ENCODE data around the gene CDC42BPA.

DNA sequence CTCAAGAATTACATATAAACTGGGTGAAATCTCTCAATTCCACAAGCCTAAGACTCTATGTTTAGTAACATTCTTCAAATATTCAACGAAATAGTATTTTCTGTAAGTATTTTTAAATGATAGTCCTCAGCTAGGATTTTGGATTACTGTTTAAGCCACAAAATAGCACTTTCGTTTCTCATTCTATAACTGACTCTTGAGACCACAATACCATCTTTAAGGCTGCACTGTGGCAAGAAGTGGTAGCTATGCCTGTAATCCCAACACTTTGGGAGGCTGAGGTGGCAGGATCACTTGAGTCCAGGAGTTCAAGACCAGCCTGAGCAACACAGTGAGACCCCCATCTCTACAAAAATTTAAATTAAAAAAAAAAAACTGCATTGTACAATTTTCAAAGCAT is 126.7 kb downstream of the CDC42BPA start:
- TF ChIP-seq EP300 (IDR thresholded peaks at IDR 0.05; ENCODE audit: borderline replicate concordance in 1 of 2, low read depth in 2 of 2, low read length in 2 of 2) (no peak), POLR2AphosphoS5 (IDR thresholded peaks at IDR 0.05; ENCODE audit: low read depth, low read length) (no peak), CTCF (IDR thresholded peaks at IDR 0.05; ENCODE audit: control extremely low read depth in 1 of 3, insufficient read depth in 1 of 3, low read depth in 1 of 3, low read length in 3 of 3) (no peak), BRCA1 (IDR thresholded peaks at IDR 0.05; ENCODE audit: low read depth, low read length) (no peak)

Data from H1 (cell line).